ENCODE results near the gene BRSK2. TPM values are rescaled to one million over a fixed set of nuclear protein-coding genes. Genes with fewer than 3 reads are reported as not detected.
"Not testable (repeated sequence)": the region's sequence is repeated elsewhere in the genome, so short reads cannot be mapped to it uniquely, and the experiment has no call there.

BRSK2 gene
- total and polyA plus RNA-seq, 2 of the 4 experiments (the other 2 are of a cell fraction) = 0.18 to 0.62 TPM

GRCh38 chr11:1435479-1435819 is 45.7 kb downstream of the BRSK2 start:
- BruUV-seq (replicated peaks); POLR2A ChIA-PET (ENCODE audit: unreplicated experiment): not testable (repeated sequence)
- WGBS, 2 experiments (ENCODE audit: extremely low coverage in 2 of 2, insufficient read length in 1 of 2) = 85% methylated on average over 8 of the region's 20 CpGs; no CpG with 5 or more reads in 1 of the 2 experiments

More at GRCh38 chr11:1435479-1435819, 45.7 kb downstream of the BRSK2 start:
- H3K56ac ChIP-seq (ENCODE audit: extremely low read depth, insufficient read depth, low read length); DNase-seq; intact Hi-C loops (cut with micrococcal nuclease); H4K20me1 ChIP-seq (ENCODE audit: insufficient read depth, low read length); H3K9me3 ChIP-seq (ENCODE audit: control insufficient read depth, insufficient read depth, low read length); H2BK20ac ChIP-seq (ENCODE audit: low read depth, low read length); H2BK15ac ChIP-seq (ENCODE audit: low read depth, low read length); H2AFZ ChIP-seq (replicated peaks; ENCODE audit: low read length, poor library complexity); H2BK120ac ChIP-seq (ENCODE audit: low read depth, low read length); H3K36me3 ChIP-seq (ENCODE audit: control insufficient read depth, insufficient read depth, low read length); in situ Hi-C loops (cut with MboI; ENCODE audit: low sequenced_read_pairs); H3K4me3 ChIP-seq (ENCODE audit: insufficient read depth, low read depth, low read length); H3K4ac ChIP-seq (ENCODE audit: low read depth, low read length); H2AK9ac ChIP-seq (replicated peaks; ENCODE audit: low read depth, low read length, poor library complexity); H2AK5ac ChIP-seq (ENCODE audit: low read depth, low read length); dilution Hi-C loops (cut with HindIII; ENCODE audit: low sequenced_read_pairs, unreplicated experiment); H4K8ac ChIP-seq (ENCODE audit: low read depth in 2 of 2, low read length in 2 of 2); H4K91ac ChIP-seq (ENCODE audit: insufficient read depth, low read depth, low read length); H3K4me1 ChIP-seq (ENCODE audit: control insufficient read depth, insufficient read depth, low read length); H3K27ac ChIP-seq (ENCODE audit: insufficient read depth, low read length); H3K14ac ChIP-seq (replicated peaks; ENCODE audit: low read depth, low read length); H4K5ac ChIP-seq (ENCODE audit: low read depth, low read length); H3K79me1 ChIP-seq (ENCODE audit: low read depth in 1 of 2, low read length in 2 of 2); H3K9ac ChIP-seq (ENCODE audit: low read depth, low read length); ATAC-seq (ENCODE audit: low read depth); H3K18ac ChIP-seq (ENCODE audit: low read depth, low read length); H2BK5ac ChIP-seq (ENCODE audit: low read depth, low read length, poor library complexity, severe bottlenecking); H3K9me1 ChIP-seq (ENCODE audit: insufficient read depth, low read length); H3K23ac ChIP-seq (ENCODE audit: low read depth, low read length); CTCF ChIA-PET; H3K4me2 ChIP-seq (ENCODE audit: low read depth, low read length); H3K27me3 ChIP-seq (ENCODE audit: control insufficient read depth, insufficient read depth, low read length): not testable (repeated sequence)

All from IMR-90 (cell line).